HUES48 (cell line): ENCODE data around the gene STEAP3.
A peak's percentile ranks its signal among the peaks of the same experiment; 100 is the strongest.

Source experiments
- H3K27ac ChIP-seq: one replicate; pipeline ENCODE4 v1.7.0; 2013; ENCODE audit warnings: low read depth, low read length, inconsistent platforms
- H3K27me3 ChIP-seq: 2 replicates; pipeline ENCODE4 v1.6.1; 2013; ENCODE audit warnings: mild to moderate bottlenecking, low read length; ENCODE audit not compliant: control insufficient read depth, insufficient read depth
- H3K36me3 ChIP-seq: 2 replicates; pipeline ENCODE4 v1.6.1; 2013; ENCODE audit warnings: low read length; ENCODE audit not compliant: control insufficient read depth, insufficient read depth
- H3K4me1 ChIP-seq: 2 replicates; pipeline ENCODE4 v1.6.1; 2013; ENCODE audit warnings: mild to moderate bottlenecking, low read length; ENCODE audit not compliant: control insufficient read depth, insufficient read depth
- H3K4me3 ChIP-seq: 2 replicates; pipeline ENCODE4 v1.5.1; 2013; ENCODE audit warnings: mild to moderate bottlenecking, low read depth, low read length
- H3K9ac ChIP-seq: 2 replicates; pipeline ENCODE4 v1.6.1; 2013; ENCODE audit warnings: mild to moderate bottlenecking, low read depth, low read length, moderate library complexity
- H3K9me3 ChIP-seq: 2 replicates; pipeline ENCODE4 v1.6.1; 2013; ENCODE audit warnings: low read length; ENCODE audit not compliant: control insufficient read depth, insufficient read depth

The STEAP3 gene, protein sequence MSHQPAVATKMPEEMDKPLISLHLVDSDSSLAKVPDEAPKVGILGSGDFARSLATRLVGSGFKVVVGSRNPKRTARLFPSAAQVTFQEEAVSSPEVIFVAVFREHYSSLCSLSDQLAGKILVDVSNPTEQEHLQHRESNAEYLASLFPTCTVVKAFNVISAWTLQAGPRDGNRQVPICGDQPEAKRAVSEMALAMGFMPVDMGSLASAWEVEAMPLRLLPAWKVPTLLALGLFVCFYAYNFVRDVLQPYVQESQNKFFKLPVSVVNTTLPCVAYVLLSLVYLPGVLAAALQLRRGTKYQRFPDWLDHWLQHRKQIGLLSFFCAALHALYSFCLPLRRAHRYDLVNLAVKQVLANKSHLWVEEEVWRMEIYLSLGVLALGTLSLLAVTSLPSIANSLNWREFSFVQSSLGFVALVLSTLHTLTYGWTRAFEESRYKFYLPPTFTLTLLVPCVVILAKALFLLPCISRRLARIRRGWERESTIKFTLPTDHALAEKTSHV

DNA sequence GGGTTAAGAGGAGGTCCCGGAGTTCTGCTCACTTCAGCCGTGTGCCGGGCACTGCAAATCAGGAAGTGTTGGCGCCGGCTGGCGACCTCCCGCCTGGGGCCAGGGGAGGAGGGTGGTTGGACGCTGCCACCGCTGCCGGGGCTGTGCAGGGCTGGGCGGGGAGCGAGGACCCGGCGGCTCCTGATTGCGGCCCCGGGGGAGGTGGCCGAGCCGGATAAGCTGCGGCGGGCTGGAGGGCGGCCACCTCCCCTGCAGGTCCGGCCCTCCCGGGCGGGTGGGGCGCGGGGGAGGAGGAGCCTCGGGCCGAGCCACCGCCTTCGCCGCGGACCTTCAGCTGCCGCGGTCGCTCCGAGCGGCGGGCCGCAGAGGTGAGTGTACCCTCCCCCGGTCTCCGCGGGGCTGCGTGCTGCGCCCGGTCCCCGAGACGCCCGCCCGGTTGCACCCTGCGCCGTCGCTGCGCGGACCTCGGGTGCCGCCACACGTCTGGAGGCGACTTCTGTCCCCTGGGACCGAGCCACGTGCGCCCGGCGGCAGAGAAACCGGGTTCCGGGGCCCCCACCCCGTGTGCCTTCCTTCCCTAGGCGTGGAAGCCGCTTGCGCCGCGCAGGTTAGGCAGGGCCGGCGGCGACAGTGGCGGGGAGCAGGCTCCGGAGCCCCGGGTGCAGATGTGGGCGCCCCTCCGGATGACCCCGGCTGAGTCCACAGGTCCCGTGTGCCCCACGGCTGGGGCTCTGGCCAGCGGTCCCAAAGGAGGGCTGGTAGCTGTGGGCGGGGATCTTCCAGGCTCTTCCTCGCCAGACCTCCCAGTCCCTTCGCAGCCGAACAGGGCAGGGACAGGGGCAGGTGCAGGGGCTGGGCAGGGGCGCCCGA, at the start of gene STEAP3:
STEAP3 (plus strand) TSS at position 314 of the 870 bp plus-strand sequence. CDS start 7,179 bp downstream, outside the sequence.
- Histone ChIP-seq H3K4me1 (peaks cover 24% of the 10 kb centered on the region), H3K9me3 (no peaks in the 10 kb centered on the region), H3K27me3 (peaks cover 15% of the 10 kb centered on the region), H3K36me3 (no peaks in the 10 kb centered on the region), H3K9ac (peak within 1 kb of the TSS; percentile 39; the same call in 1 of the 2 replicates), H3K4me3 (peak within 1 kb of the TSS; percentile 70), H3K27ac (no peak within 1 kb of the TSS)

DNA sequence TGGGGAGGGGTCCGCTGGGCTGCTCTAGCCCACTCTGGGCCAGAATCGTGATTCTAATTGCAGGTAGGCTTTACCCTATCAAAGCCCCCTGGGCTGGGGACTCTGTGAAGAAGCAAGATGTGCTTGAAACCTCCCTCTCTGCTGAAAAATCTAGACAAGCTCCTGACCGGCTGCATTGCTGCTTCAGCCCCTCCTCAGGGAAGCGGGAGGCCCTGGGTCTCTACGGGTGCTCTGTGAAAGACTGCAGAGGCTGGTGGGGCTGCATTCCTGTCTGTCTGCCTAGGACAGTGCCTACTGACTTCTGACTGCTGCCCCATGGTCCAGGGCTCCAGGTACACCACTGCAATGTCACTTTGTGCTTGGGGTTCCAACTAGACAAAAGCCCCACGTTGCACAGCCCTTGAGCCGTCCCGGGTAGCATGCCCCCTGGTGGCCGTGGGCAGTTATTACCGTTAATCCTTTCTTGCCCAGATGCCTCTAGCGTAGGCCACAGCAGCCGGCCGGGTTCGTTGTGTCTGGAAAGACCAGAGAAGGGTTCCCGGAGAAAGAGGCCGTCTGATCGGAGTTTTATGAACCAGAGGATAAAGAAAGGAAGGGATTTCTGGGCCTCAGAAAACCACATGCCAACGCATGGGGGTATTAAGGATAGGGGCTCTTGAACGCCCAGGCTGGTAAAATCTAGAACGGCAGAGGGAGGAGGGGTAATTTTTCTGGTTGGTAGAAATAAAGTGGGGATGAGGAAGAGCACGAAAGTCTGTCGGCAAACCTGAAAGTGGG, 49.2 kb upstream of the STEAP3 start:
- Histone ChIP-seq H3K9ac (no peak overlapping the region), H3K27ac (no peak overlapping the region), H3K4me3 (no peak overlapping the region)

DNA sequence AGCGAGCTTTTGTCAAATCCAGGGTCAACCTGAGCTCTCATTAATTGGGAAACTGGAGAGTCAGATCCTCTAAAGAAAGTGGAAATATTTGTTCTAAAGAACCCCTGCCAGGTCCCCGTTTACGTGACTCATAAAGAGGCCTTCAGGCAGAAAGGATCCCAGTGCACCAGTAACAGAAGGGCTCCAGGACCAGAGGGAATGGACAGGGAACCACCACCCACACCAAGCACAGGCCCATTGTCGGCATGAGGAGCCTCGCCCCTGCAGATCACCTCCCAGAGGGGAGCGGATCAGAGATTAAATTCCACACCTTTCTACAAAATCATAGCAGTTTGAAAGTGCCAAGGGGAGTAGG, 48.7 kb upstream of the STEAP3 start:
- Histone ChIP-seq H3K9ac (no peak overlapping the region), H3K27me3 (no peaks in the 10 kb centered on the region), H3K4me3 (no peak overlapping the region), H3K9me3 (no peaks in the 10 kb centered on the region; the same call in 1 of the 2 replicates), H3K27ac (no peak overlapping the region), H3K4me1 (no peaks in the 10 kb centered on the region), H3K36me3 (no peaks in the 10 kb centered on the region)

More for the DNA sequence above, 49.2 kb upstream of the STEAP3 start:
- no peaks in the 10 kb centered on the region for H3K36me3 ChIP-seq
- H3K27me3 ChIP-seq, result no peaks in the 10 kb centered on the region
- H3K4me1 ChIP-seq, result no peaks in the 10 kb centered on the region
- H3K9me3 ChIP-seq, result no peaks in the 10 kb centered on the region; the same call in 1 of the 2 replicates

DNA sequence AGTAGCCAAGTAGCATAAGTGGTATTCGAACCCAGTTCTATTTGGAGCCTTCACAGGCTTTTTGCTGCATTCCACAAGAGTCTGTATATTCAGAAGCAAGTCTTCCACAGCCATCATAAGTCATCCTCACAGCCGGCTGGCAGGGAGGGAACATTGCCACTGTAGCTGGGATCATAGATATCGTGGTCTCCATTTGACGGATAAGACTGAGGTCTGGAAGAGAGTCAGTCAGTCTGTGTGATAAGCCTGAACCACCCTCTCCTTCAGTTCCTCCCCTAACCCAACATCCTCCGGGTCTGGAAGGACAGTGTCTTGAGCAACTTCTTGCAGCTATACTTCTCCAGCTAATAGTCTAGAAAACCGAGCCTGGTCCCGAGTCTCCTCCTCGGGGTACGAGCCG, 48.1 kb upstream of the STEAP3 start:
- Histone ChIP-seq H3K9me3 (no peaks in the 10 kb centered on the region; the same call in 1 of the 2 replicates), H3K27me3 (no peaks in the 10 kb centered on the region), H3K9ac (no peak overlapping the region), H3K27ac (no peak overlapping the region), H3K4me1 (no peaks in the 10 kb centered on the region), H3K36me3 (no peaks in the 10 kb centered on the region), H3K4me3 (no peak overlapping the region)

DNA sequence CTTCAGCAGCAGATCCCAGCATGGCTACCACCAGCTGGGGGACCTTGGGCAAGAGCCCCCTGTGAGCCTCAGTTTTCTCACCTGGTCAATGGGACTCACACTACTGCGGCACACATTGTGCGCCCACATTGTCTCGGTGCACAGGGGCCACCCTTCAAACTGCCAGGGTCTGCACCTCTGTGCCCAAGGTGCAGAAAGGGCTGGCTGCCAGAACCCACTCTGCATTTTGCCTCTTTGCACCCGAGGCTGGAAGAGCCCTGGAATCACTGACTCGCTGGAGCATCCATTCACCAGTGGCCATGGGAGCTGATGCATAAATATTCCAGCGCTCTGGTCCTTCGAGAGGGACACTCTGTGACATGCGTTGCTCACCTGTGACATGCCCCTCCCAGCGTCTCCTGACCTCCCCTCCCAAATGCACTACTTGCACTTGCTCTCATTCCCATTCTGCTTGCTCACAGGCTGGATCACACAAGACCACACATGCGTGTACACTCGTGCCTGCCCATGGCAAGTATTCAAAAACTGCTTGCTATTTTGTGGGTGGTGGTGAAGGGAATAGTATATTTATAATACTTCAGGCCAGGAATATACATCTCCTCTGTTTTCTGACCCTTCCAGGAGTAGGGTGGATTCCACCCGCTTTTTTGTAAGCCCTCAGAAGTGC, 46.3 kb upstream of the STEAP3 start:
- no peaks in the 10 kb centered on the region for H3K27me3 ChIP-seq
- no peak overlapping the region for H3K27ac ChIP-seq
- no peaks in the 10 kb centered on the region; the same call in 1 of the 2 replicates for H3K9me3 ChIP-seq
- H3K4me1 ChIP-seq, result no peaks in the 10 kb centered on the region
- no peak overlapping the region for H3K9ac ChIP-seq
- H3K4me3 ChIP-seq, result no peak overlapping the region
- H3K36me3 ChIP-seq, result no peaks in the 10 kb centered on the region

DNA sequence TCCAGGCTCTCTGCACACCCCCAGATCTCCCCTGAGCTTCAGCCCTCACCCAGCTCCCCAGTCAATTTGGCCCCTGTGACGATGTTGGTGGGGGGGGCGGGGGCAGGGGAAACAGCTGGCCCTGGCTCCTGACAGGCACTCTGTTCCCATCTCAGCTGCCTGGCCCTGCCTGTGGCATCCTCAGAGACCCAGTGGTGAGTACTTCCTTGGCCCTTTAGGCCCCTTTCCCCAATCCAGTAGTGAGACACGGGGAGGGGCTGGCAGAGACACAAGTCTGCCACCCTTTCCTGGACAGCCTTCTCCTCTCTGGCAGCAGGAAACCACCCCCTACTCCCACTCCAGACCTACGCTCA, 45.8 kb upstream of the STEAP3 start:
- H3K27me3 ChIP-seq, result no peaks in the 10 kb centered on the region

DNA sequence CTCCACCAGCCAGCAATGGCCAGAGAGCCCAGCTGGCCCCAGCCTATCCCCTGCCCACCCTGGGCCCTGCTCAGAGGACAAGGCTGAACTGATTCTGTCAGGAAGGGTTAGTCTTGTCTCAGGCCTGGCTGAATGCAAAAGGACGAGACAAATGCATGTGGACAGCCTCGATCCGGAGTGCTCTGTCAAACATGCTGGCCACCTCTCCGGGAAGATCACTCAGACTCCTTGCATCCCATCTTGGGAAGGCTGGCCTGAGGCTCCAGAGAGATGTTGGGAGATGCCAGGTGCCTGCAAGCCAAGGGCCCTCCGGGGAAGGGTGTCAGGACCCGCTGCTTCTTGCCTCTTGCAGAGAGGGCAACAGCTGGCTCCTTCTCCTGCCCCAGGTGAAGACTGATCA, 44.9 kb upstream of the STEAP3 start:
- H3K36me3 ChIP-seq, result no peaks in the 10 kb centered on the region
- H3K9ac ChIP-seq, result no peak overlapping the region
- no peaks in the 10 kb centered on the region for H3K27me3 ChIP-seq
- H3K4me3 ChIP-seq, result no peak overlapping the region
- no peaks in the 10 kb centered on the region; the same call in 1 of the 2 replicates for H3K9me3 ChIP-seq
- H3K4me1 ChIP-seq, result no peaks in the 10 kb centered on the region
- H3K27ac ChIP-seq, result no peak overlapping the region

More for the DNA sequence above, 45.8 kb upstream of the STEAP3 start:
- Histone ChIP-seq H3K9me3 (no peaks in the 10 kb centered on the region; the same call in 1 of the 2 replicates), H3K4me3 (no peak overlapping the region), H3K4me1 (no peaks in the 10 kb centered on the region), H3K9ac (no peak overlapping the region), H3K36me3 (no peaks in the 10 kb centered on the region), H3K27ac (no peak overlapping the region)

DNA sequence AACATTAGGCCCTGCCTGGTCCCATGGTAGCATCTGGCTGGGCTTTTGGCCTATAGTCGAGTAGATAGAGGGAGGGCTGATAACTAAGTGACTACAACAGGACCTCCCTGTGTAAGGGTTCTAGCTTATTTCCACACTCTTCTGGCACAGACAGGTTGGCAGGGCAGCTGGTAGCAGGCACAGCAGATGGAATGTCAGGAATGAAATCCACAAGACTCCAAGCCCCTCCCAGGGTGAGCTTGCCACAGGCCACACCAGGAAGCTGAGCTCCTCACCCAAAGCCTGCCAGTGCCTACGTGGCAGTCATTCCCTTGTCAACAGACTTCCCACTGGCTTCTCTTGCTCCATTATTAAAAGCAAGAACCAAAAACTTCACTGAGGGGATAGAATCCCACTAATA, 44.4 kb upstream of the STEAP3 start:
- Histone ChIP-seq H3K9me3 (no peaks in the 10 kb centered on the region; the same call in 1 of the 2 replicates), H3K4me3 (no peak overlapping the region), H3K4me1 (no peaks in the 10 kb centered on the region), H3K36me3 (no peaks in the 10 kb centered on the region), H3K9ac (no peak overlapping the region), H3K27me3 (no peaks in the 10 kb centered on the region), H3K27ac (no peak overlapping the region)

DNA sequence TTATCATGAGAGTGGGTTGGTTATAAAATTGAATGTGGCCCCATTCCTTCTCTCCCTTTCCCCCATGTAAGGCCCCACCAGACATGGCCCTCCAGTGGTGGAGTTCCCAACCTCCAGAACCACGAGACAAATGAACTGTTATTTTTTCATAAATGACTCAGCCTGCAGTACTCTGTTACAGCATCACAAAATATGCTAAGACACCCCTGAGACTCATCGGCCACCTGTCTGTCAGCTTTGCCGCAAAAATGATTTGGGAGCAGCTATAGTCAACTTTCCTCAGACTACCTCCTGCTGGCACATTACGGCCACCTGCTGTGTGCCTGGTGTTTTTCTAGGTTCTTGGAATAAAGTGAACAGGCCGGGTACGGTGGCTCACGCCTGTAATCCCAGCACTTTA, 43.6 kb upstream of the STEAP3 start:
- H3K4me3 ChIP-seq, result no peak overlapping the region
- H3K36me3 ChIP-seq, result no peaks in the 10 kb centered on the region
- no peak overlapping the region for H3K9ac ChIP-seq
- no peaks in the 10 kb centered on the region for H3K4me1 ChIP-seq
- no peaks in the 10 kb centered on the region; the same call in 1 of the 2 replicates for H3K9me3 ChIP-seq
- H3K27me3 ChIP-seq, result no peaks in the 10 kb centered on the region
- H3K27ac ChIP-seq, result no peak overlapping the region

DNA sequence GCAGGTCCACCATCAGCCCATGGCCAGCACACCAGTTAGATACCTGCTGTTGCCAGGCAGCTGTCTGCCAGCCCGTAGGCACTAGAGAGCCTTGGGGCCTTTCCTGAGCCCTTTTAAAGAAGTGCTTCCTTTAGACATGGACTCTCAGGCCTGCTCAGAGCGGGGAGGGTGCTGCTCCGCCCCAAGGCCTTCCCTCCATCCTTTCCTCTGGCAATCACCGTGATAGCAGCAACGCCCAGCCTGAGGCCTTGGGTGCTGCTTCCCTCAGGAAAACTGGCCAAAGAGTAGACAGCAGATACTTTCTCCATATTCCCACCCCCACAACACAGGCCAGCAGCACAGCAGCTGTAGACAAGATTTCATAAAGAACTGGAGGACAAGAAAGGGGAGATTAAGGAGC, 42.7 kb upstream of the STEAP3 start:
- Histone ChIP-seq H3K27ac (no peak overlapping the region), H3K36me3 (no peaks in the 10 kb centered on the region), H3K9me3 (no peaks in the 10 kb centered on the region), H3K4me3 (no peak overlapping the region), H3K9ac (no peak overlapping the region), H3K27me3 (no peaks in the 10 kb centered on the region), H3K4me1 (no peaks in the 10 kb centered on the region)
